HEK293 (cell line): ENCODE results near the gene PLEKHG2.

Source experiments
- BCL11B ChIP-seq: fragments of 450-650 bp; formaldehyde crosslinking; IDR thresholded peaks from 2 replicates; pipeline ENCODE4 v1.5.1; 2016; ENCODE audit warnings: low read depth, missing biosample characterization, missing genetic modification characterization
- BCL6B ChIP-seq: fragments of 450-650 bp; formaldehyde crosslinking; IDR thresholded peaks from 2 replicates; pipeline ENCODE4 v1.5.1; 2017; ENCODE audit warnings: missing biosample characterization, missing genetic modification characterization
- GLIS1 ChIP-seq: fragments of 450-650 bp; formaldehyde crosslinking; IDR thresholded peaks from 2 replicates; pipeline ENCODE4 v1.5.1; 2016; ENCODE audit warnings: missing biosample characterization, missing genetic modification characterization
- GLIS2 ChIP-seq: fragments of 450-650 bp; formaldehyde crosslinking; IDR thresholded peaks from 2 replicates; pipeline ENCODE4 v1.5.1; 2016; ENCODE audit warnings: missing biosample characterization, missing genetic modification characterization
- HOXD13 ChIP-seq: sonication (generic); formaldehyde crosslinking; IDR thresholded peaks from 2 replicates; pipeline ENCODE4 v1.8.0; 2022; ENCODE audit warnings: missing genetic modification reagents, borderline replicate concordance
- IKZF3 ChIP-seq: fragments of 450-650 bp; IDR thresholded peaks from 2 replicates; pipeline ENCODE4 v1.5.0; 2018; ENCODE audit warnings: missing biosample characterization, mild to moderate bottlenecking, missing genetic modification characterization, moderate library complexity
- KLF1 ChIP-seq: fragments of 450-650 bp; formaldehyde crosslinking; IDR thresholded peaks from 2 replicates; pipeline ENCODE4 v1.5.1; 2016; ENCODE audit warnings: missing biosample characterization, missing genetic modification characterization
- KLF8 ChIP-seq: fragments of 450-650 bp; formaldehyde crosslinking; IDR thresholded peaks from 2 replicates; pipeline ENCODE4 v1.5.1; 2016; ENCODE audit warnings: missing biosample characterization, missing genetic modification characterization
- KLF9 ChIP-seq: fragments of 450-650 bp; formaldehyde crosslinking; IDR thresholded peaks from 2 replicates; pipeline ENCODE4 v1.5.1; 2016; ENCODE audit warnings: missing biosample characterization, missing genetic modification characterization, low read depth
- PRDM6 ChIP-seq: fragments of 450-650 bp; formaldehyde crosslinking; IDR thresholded peaks from 2 replicates; pipeline ENCODE4 v1.5.1; 2017; ENCODE audit warnings: missing biosample characterization, missing genetic modification characterization
- YY2 ChIP-seq: fragments of 450-650 bp; formaldehyde crosslinking; IDR thresholded peaks from 2 replicates; pipeline ENCODE4 v1.5.1; 2016; ENCODE audit warnings: missing biosample characterization, missing genetic modification characterization
- ZBTB20 ChIP-seq: fragments of 450-650 bp; formaldehyde crosslinking; IDR thresholded peaks from 2 replicates; pipeline ENCODE4 v1.5.1; 2016; ENCODE audit warnings: missing biosample characterization, missing genetic modification characterization
- ZFP37 ChIP-seq: fragments of 450-650 bp; formaldehyde crosslinking; IDR thresholded peaks from 2 replicates; pipeline ENCODE4 v1.5.1; 2016; ENCODE audit warnings: missing biosample characterization, missing genetic modification characterization
- ZNF132 ChIP-seq: fragments of 450-650 bp; formaldehyde crosslinking; IDR thresholded peaks from 2 replicates; pipeline ENCODE4 v1.5.1; 2017; ENCODE audit warnings: missing biosample characterization, missing genetic modification characterization, borderline replicate concordance
- ZNF148 ChIP-seq: fragments of 450-650 bp; formaldehyde crosslinking; IDR thresholded peaks from 2 replicates; pipeline ENCODE4 v1.5.0; 2017; ENCODE audit warnings: missing biosample characterization, missing genetic modification characterization, borderline replicate concordance
- ZNF175 ChIP-seq: fragments of 450-650 bp; formaldehyde crosslinking; IDR thresholded peaks from 2 replicates; pipeline ENCODE4 v1.5.1; 2016; ENCODE audit warnings: missing biosample characterization, missing genetic modification characterization
- ZNF2 ChIP-seq: fragments of 450-650 bp; formaldehyde crosslinking; IDR thresholded peaks from 2 replicates; pipeline ENCODE4 v1.5.1; 2016; ENCODE audit warnings: missing biosample characterization, missing genetic modification characterization
- ZNF335 ChIP-seq: fragments of 450-650 bp; formaldehyde crosslinking; conservative IDR thresholded peaks from 2 replicates; pipeline ENCODE4 v1.5.1; 2016; ENCODE audit warnings: missing biosample characterization, missing genetic modification characterization
- ZNF529 ChIP-seq: fragments of 450-650 bp; formaldehyde crosslinking; IDR thresholded peaks from 2 replicates; pipeline ENCODE4 v1.5.1; 2017; ENCODE audit warnings: missing genetic modification characterization, missing biosample characterization; ENCODE audit not compliant: insufficient replicate concordance
- ZNF549 ChIP-seq: fragments of 450-650 bp; IDR thresholded peaks from 2 replicates; pipeline ENCODE4 v1.5.1; 2018; ENCODE audit warnings: missing biosample characterization, missing genetic modification characterization, mild to moderate bottlenecking, inconsistent platforms, moderate library complexity
- ZNF585B ChIP-seq: fragments of 450-650 bp; formaldehyde crosslinking; IDR thresholded peaks from 2 replicates; pipeline ENCODE4 v1.5.1; 2016; ENCODE audit warnings: missing biosample characterization, missing genetic modification characterization
- ZNF600 ChIP-seq: fragments of 450-650 bp; formaldehyde crosslinking; IDR thresholded peaks from 2 replicates; pipeline ENCODE4 v1.5.1; 2016; ENCODE audit warnings: missing biosample characterization, missing genetic modification characterization
- ZNF621 ChIP-seq: fragments of 450-650 bp; formaldehyde crosslinking; IDR thresholded peaks from 2 replicates; pipeline ENCODE4 v1.5.1; 2017; ENCODE audit warnings: missing biosample characterization, missing genetic modification characterization
- ZNF660 ChIP-seq: fragments of 450-650 bp; IDR thresholded peaks from 2 replicates; pipeline ENCODE4 v1.5.1; 2018; ENCODE audit warnings: missing biosample characterization, mild to moderate bottlenecking, missing genetic modification characterization
- ZNF704 ChIP-seq: fragments of 450-650 bp; formaldehyde crosslinking; IDR thresholded peaks from 2 replicates; pipeline ENCODE4 v1.5.1; 2016; ENCODE audit warnings: missing biosample characterization, missing genetic modification characterization
- ZNF747 ChIP-seq: fragments of 450-650 bp; formaldehyde crosslinking; IDR thresholded peaks from 2 replicates; pipeline ENCODE4 v1.5.1; 2016; ENCODE audit warnings: missing biosample characterization, missing genetic modification characterization
- ZSCAN16 ChIP-seq: fragments of 450-650 bp; formaldehyde crosslinking; IDR thresholded peaks from 2 replicates; pipeline ENCODE4 v1.5.1; 2016; ENCODE audit warnings: missing biosample characterization, missing genetic modification characterization
- TF ChIP-seq, protein P1 (sequence below): sonication (generic); formaldehyde crosslinking; IDR thresholded peaks from 2 replicates; pipeline ENCODE4 v1.8.1; 2022; ENCODE audit warnings: mild to moderate bottlenecking, moderate library complexity, missing genetic modification reagents
- TF ChIP-seq, protein P2 (sequence below): fragments of 450-650 bp; IDR thresholded peaks from 2 replicates; pipeline ENCODE4 v1.5.1; 2018; ENCODE audit warnings: missing biosample characterization, mild to moderate bottlenecking, missing genetic modification characterization
- TF ChIP-seq, protein P3 (sequence below): fragments of 450-650 bp; formaldehyde crosslinking; IDR thresholded peaks from 2 replicates; pipeline ENCODE4 v1.5.1; 2017; ENCODE audit warnings: missing biosample characterization, missing genetic modification characterization

The PLEKHG2 gene

DNA sequence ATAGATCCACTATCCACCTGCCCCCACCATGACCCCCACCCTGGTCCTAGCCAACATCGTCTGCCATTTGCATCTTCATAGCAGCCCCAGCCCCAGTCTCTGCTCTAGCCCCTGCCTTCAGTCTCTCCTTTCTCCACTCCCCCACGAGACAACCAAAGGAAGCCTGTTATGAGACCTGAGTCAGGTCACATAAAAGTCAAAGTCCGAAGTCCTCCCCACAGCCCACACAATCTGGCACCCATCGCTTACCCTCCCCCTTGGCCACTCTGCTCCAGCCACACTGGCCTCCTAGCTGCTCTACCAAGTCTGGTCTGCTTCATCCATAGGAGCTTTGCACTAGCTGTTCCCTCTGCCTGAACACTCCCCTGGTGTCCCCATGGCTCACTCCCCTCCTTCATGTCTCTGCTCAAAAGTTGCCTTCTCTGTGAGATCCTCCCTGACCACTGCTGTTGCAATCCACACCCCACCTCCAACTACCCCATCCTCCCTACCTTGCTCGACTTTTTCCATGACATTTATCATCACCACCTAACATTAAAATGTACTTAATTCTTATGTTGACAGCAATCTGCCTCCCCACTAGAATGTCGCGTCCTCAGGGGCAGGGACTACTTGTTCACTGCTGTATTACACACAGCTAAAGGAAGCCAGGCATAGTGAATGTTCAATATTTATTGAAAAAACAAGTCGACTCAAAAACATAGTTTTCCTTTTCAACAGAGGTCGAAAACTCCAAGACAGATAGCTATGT is 1.2 kb upstream of the PLEKHG2 start (continued):
- TF ChIP-seq ZNF529 (tag by site-specific recombination) (no peak), BCL6B (tag by site-specific recombination) (no peak), ZSCAN16 (tag by site-specific recombination) (no peak), ZNF660 (tag by site-specific recombination) (no peak), KLF8 (no peak), ZNF549 (tag by site-specific recombination) (no peak), ZNF132 (tag by site-specific recombination) (no peak), IKZF3 (tag by site-specific recombination) (no peak), ZNF2 (tag by site-specific recombination) (no peak), ZNF585B (tag by site-specific recombination) (no peak), KLF1 (tag by site-specific recombination) (no peak), ZNF600 (tag by site-specific recombination) (peak; percentile 76; the same call in 1 of the 2 replicates), ZBTB20 (tag by site-specific recombination) (0 out of 2 replicates have a peak, but pooled peaks have one; percentile 92), YY2 (tag by site-specific recombination) (no peak), ZNF747 (tag by site-specific recombination) (no peak), GLIS2 (tag by site-specific recombination) (peak; percentile 64), ZNF175 (tag by site-specific recombination) (no peak), ZNF148 (tag by site-specific recombination) (peak; percentile 76; the same call in 1 of the 2 replicates), GLIS1 (tag by site-specific recombination) (no peak), HOXD13 (no peak), KLF9 (0 out of 2 replicates have a peak, but pooled peaks have one; percentile 20), ZNF335 (peak; percentile 89), ZFP37 (tag by site-specific recombination) (no peak), BCL11B (no peak), ZNF704 (tag by site-specific recombination) (no peak), PRDM6 (no peak), ZNF621 (tag by site-specific recombination) (no peak)
- TF ChIP-seq, protein P1, sequence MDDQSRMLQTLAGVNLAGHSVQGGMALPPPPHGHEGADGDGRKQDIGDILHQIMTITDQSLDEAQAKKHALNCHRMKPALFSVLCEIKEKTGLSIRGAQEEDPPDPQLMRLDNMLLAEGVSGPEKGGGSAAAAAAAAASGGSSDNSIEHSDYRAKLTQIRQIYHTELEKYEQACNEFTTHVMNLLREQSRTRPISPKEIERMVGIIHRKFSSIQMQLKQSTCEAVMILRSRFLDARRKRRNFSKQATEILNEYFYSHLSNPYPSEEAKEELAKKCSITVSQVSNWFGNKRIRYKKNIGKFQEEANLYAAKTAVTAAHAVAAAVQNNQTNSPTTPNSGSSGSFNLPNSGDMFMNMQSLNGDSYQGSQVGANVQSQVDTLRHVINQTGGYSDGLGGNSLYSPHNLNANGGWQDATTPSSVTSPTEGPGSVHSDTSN (CRISPR knock-in tag) = no peak
- TF ChIP-seq, protein P2, sequence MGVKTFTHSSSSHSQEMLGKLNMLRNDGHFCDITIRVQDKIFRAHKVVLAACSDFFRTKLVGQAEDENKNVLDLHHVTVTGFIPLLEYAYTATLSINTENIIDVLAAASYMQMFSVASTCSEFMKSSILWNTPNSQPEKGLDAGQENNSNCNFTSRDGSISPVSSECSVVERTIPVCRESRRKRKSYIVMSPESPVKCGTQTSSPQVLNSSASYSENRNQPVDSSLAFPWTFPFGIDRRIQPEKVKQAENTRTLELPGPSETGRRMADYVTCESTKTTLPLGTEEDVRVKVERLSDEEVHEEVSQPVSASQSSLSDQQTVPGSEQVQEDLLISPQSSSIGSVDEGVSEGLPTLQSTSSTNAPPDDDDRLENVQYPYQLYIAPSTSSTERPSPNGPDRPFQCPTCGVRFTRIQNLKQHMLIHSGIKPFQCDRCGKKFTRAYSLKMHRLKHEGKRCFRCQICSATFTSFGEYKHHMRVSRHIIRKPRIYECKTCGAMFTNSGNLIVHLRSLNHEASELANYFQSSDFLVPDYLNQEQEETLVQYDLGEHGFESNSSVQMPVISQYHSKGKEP (tag by site-specific recombination) = no peak
- TF ChIP-seq, protein P3, sequence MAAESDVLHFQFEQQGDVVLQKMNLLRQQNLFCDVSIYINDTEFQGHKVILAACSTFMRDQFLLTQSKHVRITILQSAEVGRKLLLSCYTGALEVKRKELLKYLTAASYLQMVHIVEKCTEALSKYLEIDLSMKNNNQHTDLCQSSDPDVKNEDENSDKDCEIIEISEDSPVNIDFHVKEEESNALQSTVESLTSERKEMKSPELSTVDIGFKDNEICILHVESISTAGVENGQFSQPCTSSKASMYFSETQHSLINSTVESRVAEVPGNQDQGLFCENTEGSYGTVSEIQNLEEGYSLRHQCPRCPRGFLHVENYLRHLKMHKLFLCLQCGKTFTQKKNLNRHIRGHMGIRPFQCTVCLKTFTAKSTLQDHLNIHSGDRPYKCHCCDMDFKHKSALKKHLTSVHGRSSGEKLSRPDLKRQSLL (tag by site-specific recombination) = no peak
